ENCODE measurements around the gene DUSP1.

DNA sequence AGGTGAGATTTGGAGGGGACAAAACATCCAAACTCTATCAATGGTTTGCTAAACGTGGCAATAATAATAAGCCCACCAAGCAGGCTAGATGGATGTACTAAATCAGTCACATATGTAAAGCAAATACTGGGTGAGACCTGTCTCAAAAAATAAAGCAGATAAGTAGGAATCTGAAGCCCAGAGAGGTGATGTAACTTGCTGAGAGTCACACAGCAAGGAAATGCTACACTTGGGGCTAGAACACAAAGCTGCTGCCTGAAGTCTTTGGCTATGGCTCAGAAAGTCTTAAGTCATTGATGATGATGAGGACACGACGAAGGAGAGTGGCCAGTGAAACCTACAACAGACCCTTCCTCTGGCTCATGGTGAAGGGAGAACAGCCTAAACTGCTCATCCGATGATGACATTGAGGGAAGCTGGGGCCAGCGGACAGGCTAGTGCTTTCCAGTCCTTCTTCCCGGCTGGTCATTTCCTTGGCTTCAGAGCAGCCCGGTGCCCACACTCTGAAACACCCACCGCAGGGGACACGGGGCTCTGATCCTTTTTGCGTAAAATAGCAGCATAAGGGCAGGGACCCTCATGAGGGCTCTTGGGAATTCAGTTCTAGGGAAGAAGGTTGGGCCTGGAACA is 14.1 kb downstream of the DUSP1 start:
- TF ChIP-seq POLR2A (IDR thresholded peaks at IDR 0.05) (no peak), CTCF (IDR thresholded peaks at IDR 0.05) (no peak)

Measured in gastroesophageal sphincter (tissue), 3 donors.